ENCODE data around the gene SNAPIN. TPM values are rescaled to one million over a fixed set of nuclear protein-coding genes. Genes with fewer than 3 reads are reported as not detected.

Gene SNAPIN
- total RNA-seq, result 10 to 100 TPM; 22.6 to 33.7 (median 25.4) TPM
- long read RNA-seq, donor 1, transcript SNAPIN-201 (4 exons, 1,030 nt), result major isoform, 37 of 45 reads
- long read RNA-seq, donor 1, partial matches to known transcripts, result 1 of 45 reads
- long read RNA-seq, donor 1, other reads (novel, unspliced or antisense), result 3 of 45 reads
- long read RNA-seq, donor 2, transcript SNAPIN-201 (4 exons, 1,030 nt), result major isoform, 37 of 43 reads
- long read RNA-seq, donor 2, partial matches to known transcripts, result 0 of 43 reads
- long read RNA-seq, donor 2, other reads (novel, unspliced or antisense), result 2 of 43 reads

- TF ChIP-seq CTCF (IDR thresholded peaks at IDR 0.05), result peak; percentile 12
- H3K36me3 ChIP-seq (ENCODE audit: low read depth), result peaks cover 6% of the 10 kb centered on the region
- H3K4me1 ChIP-seq (ENCODE audit: low read depth), result peaks cover 8% of the 10 kb centered on the region
- intact Hi-C loops (cut with DNase I, micrococcal nuclease), result no loop called here
- DNase-seq, result peak; percentile 93 to 95 (median 95)
- peak within 1 kb of the TSS; percentile 33 for H3K4me3 ChIP-seq
- H3K9me3 ChIP-seq, result no peaks in the 10 kb centered on the region
- peak; percentile 98 for ATAC-seq
These were observed at the start of gene SNAPIN for GRCh38 chr1:153658400-153659174. Gene SNAPIN, plus strand, starts transcription at chr1:153658703. Its CDS starts 41 bp downstream, at chr1:153658744.

GRCh38 chr1:153608742-153609584 is 49.5 kb upstream of the SNAPIN start:
- peaks cover 25% of the 10 kb centered on the region for H3K4me1 ChIP-seq (ENCODE audit: low read depth)
- no peak for TF ChIP-seq CTCF (IDR thresholded peaks at IDR 0.05)
- no peaks in the 10 kb centered on the region for H3K36me3 ChIP-seq (ENCODE audit: low read depth)
- DNase-seq (peak; percentile 89 to 93 (median 91)), ATAC-seq (peak; percentile 80)
- H3K4me3 ChIP-seq, result no peak overlapping the region
- H3K9me3 ChIP-seq, result no peaks in the 10 kb centered on the region
- intact Hi-C loops (cut with DNase I, micrococcal nuclease), result no loop called here

- ATAC-seq, result no peak
- no peaks in the 10 kb centered on the region for H3K9me3 ChIP-seq
- TF ChIP-seq CTCF (IDR thresholded peaks at IDR 0.05), result no peak
- H3K36me3 ChIP-seq (ENCODE audit: low read depth), result no peaks in the 10 kb centered on the region
- intact Hi-C loops (cut with DNase I, micrococcal nuclease), result no loop called here
- peaks cover 29% of the 10 kb centered on the region for H3K4me1 ChIP-seq (ENCODE audit: low read depth)
- no peak for DNase-seq
- H3K4me3 ChIP-seq, result no peak overlapping the region
These were observed 49.0 kb upstream of the SNAPIN start for GRCh38 chr1:153609585-153609907.

GRCh38 chr1:153610334-153610733 is 48.2 kb upstream of the SNAPIN start:
- intact Hi-C loops (cut with DNase I, micrococcal nuclease), result no loop called here
- Histone ChIP-seq H3K4me1 (ENCODE audit: low read depth) (peaks cover 36% of the 10 kb centered on the region), H3K36me3 (ENCODE audit: low read depth) (no peaks in the 10 kb centered on the region), H3K9me3 (no peaks in the 10 kb centered on the region), H3K4me3 (no peak overlapping the region)
- ATAC-seq (no peak), DNase-seq (no peak)
- TF ChIP-seq CTCF (IDR thresholded peaks at IDR 0.05), result no peak

- Histone ChIP-seq H3K36me3 (ENCODE audit: low read depth) (no peaks in the 10 kb centered on the region), H3K4me1 (ENCODE audit: low read depth) (peaks cover 36% of the 10 kb centered on the region), H3K4me3 (no peak overlapping the region), H3K9me3 (no peaks in the 10 kb centered on the region)
- DNase-seq, result no peak
- no peak for ATAC-seq
- no peak for TF ChIP-seq CTCF (IDR thresholded peaks at IDR 0.05)
- intact Hi-C loops (cut with DNase I, micrococcal nuclease), result no loop called here
These were observed 47.6 kb upstream of the SNAPIN start for GRCh38 chr1:153610811-153611301.

All from mucosa of descending colon (tissue), 3 donors.